HG03439 (cell line): ENCODE measurements around the gene PPARD.
"Not testable (repeated sequence)": the region's sequence is repeated elsewhere in the genome, so short reads cannot be mapped to it uniquely, and the experiment has no call there.

ENCODE experiments used
- ATAC-seq: cut with Tn5 transposase; IDR thresholded peaks from one replicate; pipeline ENCODE4 v1.9.1; 2021; ENCODE audit warnings: mild to moderate bottlenecking, moderate library complexity; ENCODE audit not compliant: unreplicated experiment

Gene PPARD

GRCh38 chr6:35312076-35312800 is 30.1 kb upstream of the PPARD start:
- no peak for ATAC-seq

- ATAC-seq: no peak
Observed at GRCh38 chr6:35312807-35313206, 29.6 kb upstream of the PPARD start.

- no peak for ATAC-seq
Observed at GRCh38 chr6:35317483-35318195, 24.7 kb upstream of the PPARD start.

GRCh38 chr6:35318196-35319171 is 23.9 kb upstream of the PPARD start:
- no peak for ATAC-seq

- no peak for ATAC-seq
Observed at GRCh38 chr6:35319346-35320030, 22.9 kb upstream of the PPARD start.

- no peak for ATAC-seq
Observed at GRCh38 chr6:35320031-35320410, 22.3 kb upstream of the PPARD start.

- no peak for ATAC-seq
Observed at GRCh38 chr6:35321091-35321490, 21.3 kb upstream of the PPARD start.

GRCh38 chr6:35327349-35328027 is 14.9 kb upstream of the PPARD start:
- no peak for ATAC-seq

- ATAC-seq: no peak
Observed at GRCh38 chr6:35328108-35328723, 14.1 kb upstream of the PPARD start.

GRCh38 chr6:35328965-35329364 is 13.4 kb upstream of the PPARD start:
- ATAC-seq: not testable (repeated sequence)

- ATAC-seq: no peak
Observed at GRCh38 chr6:35330541-35331119, 11.7 kb upstream of the PPARD start.

- ATAC-seq: not testable (repeated sequence)
Observed at GRCh38 chr6:35332074-35332887, 10.1 kb upstream of the PPARD start.

- ATAC-seq: no peak
Observed at GRCh38 chr6:35341557-35341956, 801 bp upstream of the PPARD start.

- no peak for ATAC-seq
Observed at GRCh38 chr6:35343092-35343834, 905 bp downstream of the PPARD start.

- no peak for ATAC-seq
Observed at GRCh38 chr6:35343835-35344550, 1.6 kb downstream of the PPARD start.

- ATAC-seq: no peak
Observed at GRCh38 chr6:35351422-35351821, 9.1 kb downstream of the PPARD start.

GRCh38 chr6:35352735-35353134 is 10.4 kb downstream of the PPARD start:
- no peak for ATAC-seq
